KMS-11 (cell line): Measurements from ENCODE around the gene ADAM17.

Source experiments
- H2AFZ ChIP-seq: fragments of 200-600 bp; sonication (generic); 2 replicates; pipeline ENCODE4 v1.6.1; 2016; ENCODE audit warnings: antibody characterized with exemption, mixed run types, low read depth
- H3K27ac ChIP-seq: fragments of 200-600 bp; sonication (generic); 2 replicates; pipeline ENCODE4 v1.6.1; 2016; ENCODE audit warnings: mild to moderate bottlenecking, mixed run types
- H3K27me3 ChIP-seq: fragments of 200-600 bp; sonication (generic); 2 replicates; pipeline ENCODE4 v1.6.1; 2017; ENCODE audit warnings: mild to moderate bottlenecking, low read depth, mixed run types, moderate library complexity; ENCODE audit not compliant: insufficient read depth
- H3K36me3 ChIP-seq: fragments of 200-600 bp; sonication (generic); 2 replicates; pipeline ENCODE4 v1.6.1; 2017; ENCODE audit warnings: mild to moderate bottlenecking, mixed run types; ENCODE audit not compliant: insufficient read depth
- H3K4me1 ChIP-seq: fragments of 200-600 bp; sonication (generic); 2 replicates; pipeline ENCODE4 v1.6.1; 2016; ENCODE audit warnings: mild to moderate bottlenecking, low read depth, mixed run types; ENCODE audit not compliant: poor library complexity, severe bottlenecking
- H3K4me2 ChIP-seq: fragments of 200-600 bp; sonication (generic); 2 replicates; pipeline ENCODE4 v1.7.0; 2016; ENCODE audit warnings: mild to moderate bottlenecking, mixed run types
- H3K4me3 ChIP-seq: fragments of 200-600 bp; sonication (generic); IDR thresholded peaks from 2 replicates; pipeline ENCODE4 v1.6.1; 2017; ENCODE audit warnings: low read depth, low read length, mixed read lengths; ENCODE audit not compliant: insufficient read depth
- H3K79me2 ChIP-seq: fragments of 200-600 bp; sonication (generic); 2 replicates; pipeline ENCODE4 v1.6.1; 2016; ENCODE audit warnings: low read depth, mixed run types; ENCODE audit not compliant: insufficient read depth
- H3K9ac ChIP-seq: fragments of 200-600 bp; sonication (generic); 2 replicates; pipeline ENCODE4 v1.6.1; 2016; ENCODE audit warnings: mild to moderate bottlenecking, mixed run types
- H4K20me1 ChIP-seq: fragments of 200-600 bp; sonication (generic); 2 replicates; pipeline ENCODE4 v1.6.1; 2016; ENCODE audit warnings: mild to moderate bottlenecking, mixed run types; ENCODE audit not compliant: insufficient read depth
- TF ChIP-seq, protein P1 (sequence below): fragments of 200-600 bp; sonication (generic); conservative IDR thresholded peaks from 2 replicates; pipeline ENCODE4 v1.6.1; 2017; ENCODE audit warnings: low read depth, mild to moderate bottlenecking, antibody characterized with exemption, low read length, moderate library complexity, mixed read lengths

The ADAM17 gene

DNA sequence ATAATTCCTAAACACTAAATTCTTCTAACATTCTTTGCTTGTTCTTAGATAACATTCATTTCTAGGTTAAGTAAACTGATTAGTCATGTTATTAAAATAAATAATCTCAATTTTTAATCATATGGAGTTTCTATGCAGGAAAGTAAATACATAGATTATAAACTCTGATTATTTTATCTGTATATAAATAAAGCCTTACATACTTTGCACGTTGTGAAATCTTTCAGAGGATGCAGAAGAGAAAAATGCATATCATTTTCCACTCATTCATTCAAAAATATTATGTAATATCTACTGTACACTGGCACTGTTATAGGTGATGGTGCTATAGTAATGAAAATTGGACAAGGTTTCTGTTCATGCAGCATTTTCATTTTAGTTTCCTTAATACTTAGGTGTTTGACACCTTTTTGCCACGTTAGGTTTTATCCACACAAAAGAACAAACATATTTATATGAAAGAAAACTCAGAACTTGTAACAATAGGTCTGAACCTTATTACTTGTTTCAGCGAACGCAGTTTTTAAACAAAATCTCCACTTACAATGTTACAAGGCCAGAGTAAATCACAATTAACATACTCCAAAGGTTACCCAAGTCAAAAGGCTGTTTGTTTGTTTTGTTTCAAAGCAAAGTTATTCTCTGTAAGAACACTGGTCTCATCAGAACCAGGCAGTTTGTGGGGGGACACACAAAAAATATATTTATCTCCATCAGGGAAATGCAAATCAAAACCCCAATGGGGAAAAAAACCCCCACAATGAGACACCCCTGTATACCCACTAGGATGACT is 27.4 kb downstream of the ADAM17 start:
- Histone ChIP-seq H3K4me1 (no peaks in the 10 kb centered on the region), H4K20me1 (no peaks in the 10 kb centered on the region)
- TF ChIP-seq, protein P1, sequence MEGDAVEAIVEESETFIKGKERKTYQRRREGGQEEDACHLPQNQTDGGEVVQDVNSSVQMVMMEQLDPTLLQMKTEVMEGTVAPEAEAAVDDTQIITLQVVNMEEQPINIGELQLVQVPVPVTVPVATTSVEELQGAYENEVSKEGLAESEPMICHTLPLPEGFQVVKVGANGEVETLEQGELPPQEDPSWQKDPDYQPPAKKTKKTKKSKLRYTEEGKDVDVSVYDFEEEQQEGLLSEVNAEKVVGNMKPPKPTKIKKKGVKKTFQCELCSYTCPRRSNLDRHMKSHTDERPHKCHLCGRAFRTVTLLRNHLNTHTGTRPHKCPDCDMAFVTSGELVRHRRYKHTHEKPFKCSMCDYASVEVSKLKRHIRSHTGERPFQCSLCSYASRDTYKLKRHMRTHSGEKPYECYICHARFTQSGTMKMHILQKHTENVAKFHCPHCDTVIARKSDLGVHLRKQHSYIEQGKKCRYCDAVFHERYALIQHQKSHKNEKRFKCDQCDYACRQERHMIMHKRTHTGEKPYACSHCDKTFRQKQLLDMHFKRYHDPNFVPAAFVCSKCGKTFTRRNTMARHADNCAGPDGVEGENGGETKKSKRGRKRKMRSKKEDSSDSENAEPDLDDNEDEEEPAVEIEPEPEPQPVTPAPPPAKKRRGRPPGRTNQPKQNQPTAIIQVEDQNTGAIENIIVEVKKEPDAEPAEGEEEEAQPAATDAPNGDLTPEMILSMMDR, result no peak

DNA sequence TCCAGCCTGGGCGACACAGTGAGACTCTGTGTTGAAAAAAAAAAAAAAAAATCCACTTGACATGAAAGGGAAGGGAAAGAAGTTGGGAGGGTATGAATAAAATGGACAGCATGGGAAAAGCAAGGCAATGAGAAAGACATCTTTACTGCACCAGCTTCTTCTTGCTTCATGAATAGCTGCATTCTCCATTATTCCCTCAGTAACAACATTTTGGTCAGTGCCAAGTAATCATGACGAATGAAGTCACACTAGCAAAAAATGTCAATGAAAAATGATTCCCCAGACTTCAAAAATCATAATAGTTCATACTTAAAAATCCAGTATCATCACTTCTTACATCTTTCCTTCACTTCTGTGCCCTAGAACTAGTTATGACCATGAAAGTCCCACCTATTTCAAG is 30.4 kb downstream of the ADAM17 start:
- no peak overlapping the region for H3K4me3 ChIP-seq
- no peak overlapping the region for H3K27ac ChIP-seq
- H3K27me3 ChIP-seq, result no peaks in the 10 kb centered on the region
- H4K20me1 ChIP-seq, result no peaks in the 10 kb centered on the region
- H3K4me1 ChIP-seq, result no peaks in the 10 kb centered on the region
- no peak overlapping the region for H3K9ac ChIP-seq
- H3K36me3 ChIP-seq, result peaks cover 2% of the 10 kb centered on the region; the same call in 1 of the 2 replicates
- no peak overlapping the region for H3K4me2 ChIP-seq
- TF ChIP-seq, protein P1, result no peak
- no peaks in the 10 kb centered on the region for H3K79me2 ChIP-seq
- no peak overlapping the region for H2AFZ ChIP-seq

More for the DNA sequence above, 27.4 kb downstream of the ADAM17 start:
- Histone ChIP-seq H3K36me3 (no peaks in the 10 kb centered on the region), H3K27ac (no peak overlapping the region), H3K9ac (no peak overlapping the region), H3K79me2 (no peaks in the 10 kb centered on the region), H3K27me3 (no peaks in the 10 kb centered on the region), H3K4me2 (no peak overlapping the region), H2AFZ (no peak overlapping the region), H3K4me3 (no peak overlapping the region)

DNA sequence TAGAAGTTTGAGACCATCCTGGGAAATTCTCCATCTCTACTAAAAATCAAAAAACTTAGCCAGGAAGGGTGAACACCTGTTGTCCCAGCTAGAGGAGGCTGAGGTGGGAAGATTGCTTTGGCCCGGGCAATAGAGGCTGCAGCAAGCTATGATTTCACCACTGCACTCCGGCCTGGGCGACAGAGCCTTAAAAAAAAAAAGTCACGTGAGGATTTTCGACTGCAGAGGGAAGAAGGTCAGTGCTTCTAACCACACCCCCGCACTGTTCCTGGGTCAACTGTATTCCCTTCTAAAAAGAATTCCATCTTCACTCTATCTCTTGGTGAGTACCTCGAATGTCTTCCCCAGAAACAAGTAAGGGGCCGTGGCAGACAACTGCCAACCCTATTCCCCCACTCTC is 31.3 kb downstream of the ADAM17 start:
- no peak overlapping the region for H3K4me3 ChIP-seq
- no peaks in the 10 kb centered on the region for H4K20me1 ChIP-seq
- H3K4me2 ChIP-seq, result no peak overlapping the region
- peaks cover 8% of the 10 kb centered on the region; the same call in 1 of the 2 replicates for H3K36me3 ChIP-seq
- H3K4me1 ChIP-seq, result no peaks in the 10 kb centered on the region
- H3K27ac ChIP-seq, result no peak overlapping the region
- no peak overlapping the region for H2AFZ ChIP-seq
- TF ChIP-seq, protein P1, result no peak
- no peak overlapping the region for H3K9ac ChIP-seq
- no peaks in the 10 kb centered on the region for H3K79me2 ChIP-seq
- H3K27me3 ChIP-seq, result no peaks in the 10 kb centered on the region

DNA sequence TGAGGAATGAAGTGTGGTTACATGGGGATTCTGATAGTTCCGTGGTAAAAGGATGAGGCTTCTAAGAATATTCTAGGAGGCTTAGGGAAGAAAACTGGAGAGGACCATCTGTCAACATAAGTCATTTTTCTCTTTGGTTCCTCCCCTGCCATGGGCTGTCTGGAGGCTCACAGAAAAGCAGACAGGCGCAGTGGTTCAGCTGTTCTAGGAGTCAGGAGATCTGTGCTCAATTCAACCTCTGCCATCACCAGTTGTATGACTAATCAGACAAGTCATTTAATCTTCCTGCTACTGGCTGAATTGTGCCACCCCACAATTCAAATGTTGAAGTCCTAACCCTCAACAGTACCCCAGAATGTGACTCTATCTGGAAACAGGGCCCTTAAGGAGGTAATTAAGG is 36.4 kb downstream of the ADAM17 start:
- TF ChIP-seq, protein P1, result no peak
- no peaks in the 10 kb centered on the region for H3K27me3 ChIP-seq
- peaks cover 10% of the 10 kb centered on the region; the same call in 1 of the 2 replicates for H3K36me3 ChIP-seq
- no peaks in the 10 kb centered on the region for H3K4me1 ChIP-seq
- no peak overlapping the region for H3K9ac ChIP-seq
- H3K27ac ChIP-seq, result no peak overlapping the region
- H3K79me2 ChIP-seq, result no peaks in the 10 kb centered on the region
- H3K4me3 ChIP-seq, result no peak overlapping the region
- H4K20me1 ChIP-seq, result no peaks in the 10 kb centered on the region
- H2AFZ ChIP-seq, result no peak overlapping the region
- no peak overlapping the region for H3K4me2 ChIP-seq
